AG09319 (cell line): ENCODE results near the gene BCAS3.

Experiments
- DNase-seq: peaks from one replicate; pipeline ENCODE4 v3.0.0-alpha.2; 2010; ENCODE audit warnings: low read depth; ENCODE audit errors: extremely low read depth
- CTCF ChIP-seq: IDR thresholded peaks from 2 replicates; pipeline ENCODE4 v1.5.1; 2011; ENCODE audit warnings: low read depth, mild to moderate bottlenecking, inconsistent platforms, low read length, moderate library complexity

Gene BCAS3

DNA sequence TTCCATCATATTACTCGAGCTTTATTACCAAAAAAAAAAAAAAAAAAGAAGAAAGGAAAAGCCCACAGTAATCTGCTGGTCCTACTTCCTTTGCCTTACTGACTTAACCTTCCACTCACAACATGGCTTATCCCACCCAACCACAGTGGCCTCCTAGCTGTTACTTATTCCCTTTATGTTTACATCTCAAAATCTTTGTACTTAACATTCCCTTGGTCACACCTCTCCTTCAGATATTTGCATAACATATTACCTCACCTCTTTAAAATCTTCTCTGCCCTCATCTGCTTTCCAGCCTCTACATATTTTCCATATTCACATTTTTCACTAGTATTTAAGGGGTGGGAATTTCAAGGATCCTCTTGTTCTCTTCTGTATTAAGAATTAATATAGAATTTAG, 395.0 kb downstream of the BCAS3 start:
- DNase-seq: no peak
- TF ChIP-seq CTCF: no peak

- DNase-seq: no peak
- no peak for TF ChIP-seq CTCF
Observed at GRCh38 chr17:61073131-61073530, 395.5 kb downstream of the BCAS3 start.

- no peak for DNase-seq
- TF ChIP-seq CTCF: no peak
Observed at GRCh38 chr17:61073799-61074513, 396.3 kb downstream of the BCAS3 start.

GRCh38 chr17:61075988-61076387, 398.3 kb downstream of the BCAS3 start:
- TF ChIP-seq CTCF: no peak
- DNase-seq: no peak

- TF ChIP-seq CTCF: no peak
Observed at GRCh38 chr17:61076621-61077031, 399.0 kb downstream of the BCAS3 start.

GRCh38 chr17:61081959-61082358, 404.3 kb downstream of the BCAS3 start:
- no peak for DNase-seq
- no peak for TF ChIP-seq CTCF

More at GRCh38 chr17:61076621-61077031, 399.0 kb downstream of the BCAS3 start:
- peak; percentile 90 for DNase-seq

GRCh38 chr17:61084260-61084659, 406.6 kb downstream of the BCAS3 start:
- no peak for DNase-seq
- no peak for TF ChIP-seq CTCF
